PFSK-1 (cell line): ENCODE measurements around the gene LILRA6.

Experiments
- POLR2AphosphoS5 ChIP-seq: IDR thresholded peaks from 2 replicates; pipeline ENCODE4 v1.6.1; 2012; ENCODE audit warnings: low read depth, mild to moderate bottlenecking, control low read depth, low read length, moderate library complexity
- REST ChIP-seq, 2 experiments: IDR thresholded peaks; 2 replicates each; pipeline versions ENCODE4 v1.6.1 to v1.8.0; 2011 to 2012; ENCODE audit warnings: low read depth in 2 of 2, low read length in 2 of 2, control low read depth in 1 of 2, inconsistent platforms in 1 of 2, mild to moderate bottlenecking in 1 of 2, moderate library complexity in 1 of 2; ENCODE audit not compliant: insufficient read depth in 1 of 2
- SIN3A ChIP-seq: IDR thresholded peaks from 2 replicates; pipeline ENCODE4 v1.6.1; 2012; ENCODE audit warnings: mild to moderate bottlenecking, low read length, moderate library complexity, borderline replicate concordance; ENCODE audit not compliant: insufficient read depth
- TAF1 ChIP-seq: IDR thresholded peaks from 2 replicates; pipeline ENCODE4 v1.6.1; 2012; ENCODE audit warnings: low read length, control low read depth, borderline replicate concordance; ENCODE audit not compliant: insufficient read depth

DNA sequence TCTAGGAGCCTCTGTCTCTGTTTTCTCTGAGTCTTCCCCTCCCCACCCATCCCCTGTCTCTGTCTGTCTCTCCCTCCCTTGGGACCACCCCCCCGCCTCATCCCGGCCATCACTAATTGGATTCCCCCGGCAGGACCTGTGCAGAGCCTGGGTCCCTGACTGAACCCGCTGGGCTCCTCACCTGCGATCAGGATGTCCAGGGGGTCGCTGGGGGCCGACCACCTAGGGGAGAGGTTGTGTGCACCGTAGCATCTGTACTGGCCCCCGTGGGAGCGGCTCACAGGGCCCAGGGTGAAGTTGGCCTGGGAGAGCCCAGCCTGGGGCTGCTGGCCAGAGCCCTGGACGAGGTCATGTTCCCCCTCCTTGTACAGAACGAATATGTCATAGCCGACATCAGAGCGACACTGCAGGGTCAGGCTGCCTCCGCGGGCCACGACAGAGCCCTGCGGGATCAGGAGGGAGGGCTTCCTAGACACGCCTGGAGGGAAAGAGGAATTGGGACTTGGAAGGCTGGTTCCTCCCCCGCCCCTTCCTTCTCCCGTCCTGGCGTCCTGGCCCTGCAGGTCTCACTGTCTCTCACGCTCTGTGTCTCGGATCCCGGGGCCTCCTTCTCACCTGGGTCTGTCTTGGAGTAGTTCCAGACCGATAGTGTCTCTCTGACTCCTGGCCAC lies 12.7 kb upstream of the LILRA6 start:
- TF ChIP-seq REST (IDR thresholded peaks at IDR 0.05; ENCODE audit: insufficient read depth in 1 of 2, low read depth in 2 of 2, low read length in 2 of 2) (no peak), TAF1 (no peak), POLR2AphosphoS5 (no peak), SIN3A (no peak)
